Upper lobe of left lung (tissue), 6 donors: Measurements from ENCODE around the gene SUGT1. TPM values are rescaled to one million over a fixed set of nuclear protein-coding genes. Genes with fewer than 3 reads are reported as not detected.
"Not testable (repeated sequence)": the region's sequence is repeated elsewhere in the genome, so short reads cannot be mapped to it uniquely, and the experiment has no call there.

Experiments
- ATAC-seq, 2 donors: fragments of 200-7000 bp; cut with Tn5 transposase; one replicate each; pipeline ENCODE4 v1.9.1; 2022; ENCODE audit warnings: mild to moderate bottlenecking in 2 of 2, moderate library complexity in 2 of 2; ENCODE audit not compliant: low FRiP score in 2 of 2
- DNase-seq, 2 donors: peaks; one replicate each; pipeline ENCODE4 v3.0.0-alpha.2; 2019 to 2020
- H3K27ac ChIP-seq, 4 donors: fragments of 200-600 bp; sonication (generic); one replicate each; pipeline ENCODE4 v1.5.1; 2016 to 2019
- H3K27me3 ChIP-seq, 4 donors: fragments of 200-600 bp; sonication (generic); one replicate each; pipeline ENCODE4 v1.5.1; 2017 to 2019
- H3K36me3 ChIP-seq, 4 donors: fragments of 200-600 bp; sonication (generic); one replicate each; pipeline ENCODE4 v1.5.1; 2016 to 2019
- H3K4me1 ChIP-seq, 4 donors: fragments of 200-600 bp; sonication (generic); one replicate each; pipeline ENCODE4 v1.5.1; 2018 to 2019
- H3K4me3 ChIP-seq, 4 donors: fragments of 200-600 bp; sonication (generic); one replicate each; pipeline ENCODE4 v1.5.1; 2017 to 2019; ENCODE audit warnings: mild to moderate bottlenecking in 2 of 4, moderate library complexity in 1 of 4
- H3K9me3 ChIP-seq, 4 donors: fragments of 200-600 bp; sonication (generic); one replicate each; pipeline ENCODE4 v1.5.1; 2018 to 2019
- EP300 ChIP-seq, 4 donors: sonication (generic); formaldehyde crosslinking; IDR thresholded peaks; one replicate each; pipeline ENCODE4 v1.5.1; 2017; ENCODE audit warnings: antibody characterized with exemption in 4 of 4, control low read depth in 2 of 4
- POLR2A ChIP-seq, 4 donors: fragments of 450-650 bp; IDR thresholded peaks; one replicate each; pipeline ENCODE4 v1.5.1; 2016 to 2017; ENCODE audit warnings: antibody characterized with exemption in 4 of 4, mild to moderate bottlenecking in 2 of 4
- POLR2AphosphoS5 ChIP-seq, 2 donors: sonication (generic); formaldehyde crosslinking; IDR thresholded peaks; one replicate each; pipeline ENCODE4 v1.5.1; 2017; ENCODE audit warnings: antibody characterized with exemption in 2 of 2
- WGBS, 2 donors: methylation state at CpG; one replicate each; pipeline ENCODE4 v1.1.5; 2017 to 2018; 5-methylcytosine and 5-hydroxymethylcytosine counted together
- total RNA-seq, 6 donors: library from RNA; depleted of rRNA in 4 of 6; stranded (reverse); fragments of >200 nt in 4 of 6; gene quantifications; one replicate each; pipeline versions ENCODE4 v1.1.0 to v1.2.1, GENCODE V29; 2016 to 2021
- TF ChIP-seq, protein P1 (sequence below), 6 experiments: fragments of 450-650 bp in 4 of 6; fragments of 200-600 bp in 2 of 6; sonication (generic) in 2 of 6; IDR thresholded peaks; one replicate each; pipeline ENCODE4 v1.5.1; 2016 to 2019; ENCODE audit warnings: antibody characterized with exemption in 6 of 6
- donor health status: DM: no; HTN: no; CAD: no; lungs with moderate emphysema.
- donor health status: DM: no; HTN: yes; CAD: no; lungs with severe emphysema.

SUGT1 gene
- total RNA-seq, 6 donors from 2014 or later = 19.9 to 43.7 (median 28.0) TPM

DNA sequence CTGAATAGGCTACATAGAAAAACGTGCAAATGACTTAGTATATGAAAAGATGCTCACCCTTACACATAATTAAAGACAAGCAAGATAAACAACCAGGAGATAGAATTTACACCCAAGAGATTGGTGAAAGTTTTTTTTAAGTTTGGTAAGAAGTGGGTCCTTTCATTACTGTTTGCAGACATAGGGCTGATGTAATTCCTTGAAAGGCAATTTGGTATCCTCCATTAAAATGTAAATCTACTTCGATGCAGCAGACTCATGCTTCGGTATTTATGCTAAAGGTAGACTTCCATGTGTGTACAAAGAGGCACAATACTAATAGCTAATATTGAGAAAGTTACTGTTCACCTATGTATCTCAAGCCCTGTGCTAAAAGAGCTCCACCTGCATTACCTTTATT is 53.4 kb downstream of the SUGT1 start:
- Histone ChIP-seq H3K4me3 (no peak overlapping the region), H3K36me3 (no peaks in the 10 kb centered on the region), H3K4me1 (peaks cover 0 to 7% (median 0%) of the 10 kb centered on the region in 4 donors), H3K27me3 (no peaks in the 10 kb centered on the region), H3K9me3 (no peaks in the 10 kb centered on the region), H3K27ac (no peak overlapping the region)
- WGBS, 2 donors = 81 to 84% methylated on average over 3 of the region's 3 CpGs
- no peak for TF ChIP-seq EP300 (IDR thresholded peaks at IDR 0.05)
- TF ChIP-seq POLR2AphosphoS5 (IDR thresholded peaks at IDR 0.05) = no peak
- TF ChIP-seq POLR2A (IDR thresholded peaks at IDR 0.05) = no peak
- TF ChIP-seq, protein P1, sequence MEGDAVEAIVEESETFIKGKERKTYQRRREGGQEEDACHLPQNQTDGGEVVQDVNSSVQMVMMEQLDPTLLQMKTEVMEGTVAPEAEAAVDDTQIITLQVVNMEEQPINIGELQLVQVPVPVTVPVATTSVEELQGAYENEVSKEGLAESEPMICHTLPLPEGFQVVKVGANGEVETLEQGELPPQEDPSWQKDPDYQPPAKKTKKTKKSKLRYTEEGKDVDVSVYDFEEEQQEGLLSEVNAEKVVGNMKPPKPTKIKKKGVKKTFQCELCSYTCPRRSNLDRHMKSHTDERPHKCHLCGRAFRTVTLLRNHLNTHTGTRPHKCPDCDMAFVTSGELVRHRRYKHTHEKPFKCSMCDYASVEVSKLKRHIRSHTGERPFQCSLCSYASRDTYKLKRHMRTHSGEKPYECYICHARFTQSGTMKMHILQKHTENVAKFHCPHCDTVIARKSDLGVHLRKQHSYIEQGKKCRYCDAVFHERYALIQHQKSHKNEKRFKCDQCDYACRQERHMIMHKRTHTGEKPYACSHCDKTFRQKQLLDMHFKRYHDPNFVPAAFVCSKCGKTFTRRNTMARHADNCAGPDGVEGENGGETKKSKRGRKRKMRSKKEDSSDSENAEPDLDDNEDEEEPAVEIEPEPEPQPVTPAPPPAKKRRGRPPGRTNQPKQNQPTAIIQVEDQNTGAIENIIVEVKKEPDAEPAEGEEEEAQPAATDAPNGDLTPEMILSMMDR (IDR thresholded peaks at IDR 0.05) = no peak
- DNase-seq (no peak), ATAC-seq (no peak)

- Histone ChIP-seq H3K27me3 (no peaks in the 10 kb centered on the region), H3K36me3 (no peaks in the 10 kb centered on the region), H3K9me3 (no peaks in the 10 kb centered on the region), H3K4me1 (peaks cover 0 to under 1% (median 0%) of the 10 kb centered on the region in 4 donors), H3K4me3 (no peak overlapping the region), H3K27ac (no peak overlapping the region)
- DNase-seq = no peak
- TF ChIP-seq POLR2AphosphoS5 (IDR thresholded peaks at IDR 0.05) = no peak
- TF ChIP-seq, protein P1 (IDR thresholded peaks at IDR 0.05) = no peak
- no peak for TF ChIP-seq EP300 (IDR thresholded peaks at IDR 0.05)
- no peak for TF ChIP-seq POLR2A (IDR thresholded peaks at IDR 0.05)
- ATAC-seq = no peak
- 93 to 100% methylated on average over 1 of the region's 1 CpG for WGBS, 2 donors
Observed at GRCh38 chr13:52707375-52707774, 54.7 kb downstream of the SUGT1 start.

DNA sequence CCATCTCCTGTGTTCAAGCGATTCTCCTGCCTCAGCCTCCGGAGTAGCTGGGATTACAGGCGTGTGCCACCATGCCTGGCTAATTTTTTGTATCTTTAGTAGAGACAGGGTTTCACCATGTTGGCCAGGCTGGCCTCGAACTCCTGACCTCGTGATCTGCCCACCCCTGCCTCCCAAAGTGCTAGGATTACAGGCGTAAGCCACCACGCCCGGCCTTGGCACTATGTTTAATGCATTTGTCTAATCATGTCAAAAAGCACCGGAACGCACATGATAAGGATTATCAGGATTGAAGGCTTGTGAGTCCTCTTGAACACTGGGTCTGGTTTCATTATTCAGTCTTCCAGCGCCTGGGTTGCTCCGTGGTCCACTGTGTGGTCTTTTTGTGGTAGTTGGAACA is 55.6 kb downstream of the SUGT1 start:
- H3K4me1 ChIP-seq, H3K27ac ChIP-seq, H3K4me3 ChIP-seq, ATAC-seq, H3K9me3 ChIP-seq, H3K27me3 ChIP-seq, H3K36me3 ChIP-seq, DNase-seq: not testable (repeated sequence)
- 87 to 90% methylated on average over 12 of the region's 12 CpGs for WGBS, 2 donors

DNA sequence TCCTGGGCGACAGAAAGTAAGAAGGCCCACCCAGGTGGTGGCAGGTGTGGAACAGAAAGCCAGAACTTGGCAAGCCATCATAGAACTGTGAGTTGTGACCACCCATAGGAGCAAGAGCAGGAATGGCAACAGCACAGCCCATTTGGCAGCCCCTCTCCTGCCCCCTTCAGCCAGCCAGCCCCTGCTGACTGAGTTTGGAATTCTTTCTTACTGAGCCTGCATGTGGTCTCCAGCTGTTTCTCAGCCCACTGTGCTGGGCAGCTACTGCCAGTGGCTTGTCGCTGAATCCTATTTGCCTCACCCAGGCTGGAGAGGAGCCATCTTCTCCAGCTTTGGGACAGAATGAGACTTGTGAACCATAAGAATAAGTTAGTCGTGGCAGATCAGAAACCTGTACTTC is 58.6 kb downstream of the SUGT1 start:
- TF ChIP-seq POLR2AphosphoS5 (IDR thresholded peaks at IDR 0.05) (no peak), EP300 (IDR thresholded peaks at IDR 0.05) (no peak), POLR2A (IDR thresholded peaks at IDR 0.05) (no peak)
- TF ChIP-seq, protein P1 (IDR thresholded peaks at IDR 0.05) = no peak
- H3K4me3 ChIP-seq = no peak overlapping the region
- ATAC-seq (no peak), DNase-seq (no peak)
- H3K4me1 ChIP-seq = no peaks in the 10 kb centered on the region
- no peaks in the 10 kb centered on the region for H3K27me3 ChIP-seq
- H3K27ac ChIP-seq = no peak overlapping the region
- no peaks in the 10 kb centered on the region for H3K9me3 ChIP-seq
- 76 to 84% methylated on average over 3 of the region's 3 CpGs for WGBS, 2 donors
- no peaks in the 10 kb centered on the region for H3K36me3 ChIP-seq

GRCh38 chr13:52712385-52712784 is 59.7 kb downstream of the SUGT1 start:
- Histone ChIP-seq H3K9me3 (no peaks in the 10 kb centered on the region), H3K27ac (no peak overlapping the region), H3K4me1 (no peaks in the 10 kb centered on the region), H3K36me3 (no peaks in the 10 kb centered on the region), H3K4me3 (no peak overlapping the region), H3K27me3 (no peaks in the 10 kb centered on the region)
- 73 to 80% methylated on average over 3 of the region's 3 CpGs for WGBS, 2 donors
- ATAC-seq (no peak), DNase-seq (no peak)
- TF ChIP-seq POLR2AphosphoS5 (IDR thresholded peaks at IDR 0.05) (no peak), POLR2A (IDR thresholded peaks at IDR 0.05) (no peak), EP300 (IDR thresholded peaks at IDR 0.05) (no peak)
- TF ChIP-seq, protein P1 (IDR thresholded peaks at IDR 0.05) = no peak
